ENCODE data around the gene DIP2C. TPM values are rescaled to one million over a fixed set of nuclear protein-coding genes. Genes with fewer than 3 reads are reported as not detected.

DIP2C gene, protein sequence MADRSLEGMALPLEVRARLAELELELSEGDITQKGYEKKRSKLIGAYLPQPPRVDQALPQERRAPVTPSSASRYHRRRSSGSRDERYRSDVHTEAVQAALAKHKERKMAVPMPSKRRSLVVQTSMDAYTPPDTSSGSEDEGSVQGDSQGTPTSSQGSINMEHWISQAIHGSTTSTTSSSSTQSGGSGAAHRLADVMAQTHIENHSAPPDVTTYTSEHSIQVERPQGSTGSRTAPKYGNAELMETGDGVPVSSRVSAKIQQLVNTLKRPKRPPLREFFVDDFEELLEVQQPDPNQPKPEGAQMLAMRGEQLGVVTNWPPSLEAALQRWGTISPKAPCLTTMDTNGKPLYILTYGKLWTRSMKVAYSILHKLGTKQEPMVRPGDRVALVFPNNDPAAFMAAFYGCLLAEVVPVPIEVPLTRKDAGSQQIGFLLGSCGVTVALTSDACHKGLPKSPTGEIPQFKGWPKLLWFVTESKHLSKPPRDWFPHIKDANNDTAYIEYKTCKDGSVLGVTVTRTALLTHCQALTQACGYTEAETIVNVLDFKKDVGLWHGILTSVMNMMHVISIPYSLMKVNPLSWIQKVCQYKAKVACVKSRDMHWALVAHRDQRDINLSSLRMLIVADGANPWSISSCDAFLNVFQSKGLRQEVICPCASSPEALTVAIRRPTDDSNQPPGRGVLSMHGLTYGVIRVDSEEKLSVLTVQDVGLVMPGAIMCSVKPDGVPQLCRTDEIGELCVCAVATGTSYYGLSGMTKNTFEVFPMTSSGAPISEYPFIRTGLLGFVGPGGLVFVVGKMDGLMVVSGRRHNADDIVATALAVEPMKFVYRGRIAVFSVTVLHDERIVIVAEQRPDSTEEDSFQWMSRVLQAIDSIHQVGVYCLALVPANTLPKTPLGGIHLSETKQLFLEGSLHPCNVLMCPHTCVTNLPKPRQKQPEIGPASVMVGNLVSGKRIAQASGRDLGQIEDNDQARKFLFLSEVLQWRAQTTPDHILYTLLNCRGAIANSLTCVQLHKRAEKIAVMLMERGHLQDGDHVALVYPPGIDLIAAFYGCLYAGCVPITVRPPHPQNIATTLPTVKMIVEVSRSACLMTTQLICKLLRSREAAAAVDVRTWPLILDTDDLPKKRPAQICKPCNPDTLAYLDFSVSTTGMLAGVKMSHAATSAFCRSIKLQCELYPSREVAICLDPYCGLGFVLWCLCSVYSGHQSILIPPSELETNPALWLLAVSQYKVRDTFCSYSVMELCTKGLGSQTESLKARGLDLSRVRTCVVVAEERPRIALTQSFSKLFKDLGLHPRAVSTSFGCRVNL (N-terminal part only)
- 10 to 100 TPM; 13.0 to 13.7 TPM for total RNA-seq
- polyA plus RNA-seq (2013, experiment 1 of 2), result 13.5 TPM
- polyA plus RNA-seq (2013, experiment 2 of 2), result 13.2 TPM
- long read RNA-seq, experiment 1, partial matches to known transcripts, result 3 of 8 reads
- long read RNA-seq, experiment 1, other reads (novel, unspliced or antisense), result 5 of 8 reads
- long read RNA-seq, experiment 2, full-length matches to known transcripts, result 5 of 16 reads
- long read RNA-seq, experiment 2, partial matches to known transcripts, result 4 of 16 reads
- long read RNA-seq, experiment 2, other reads (novel, unspliced or antisense), result 7 of 16 reads
- long read RNA-seq, experiment 3, full-length matches to known transcripts, result 5 of 23 reads
- long read RNA-seq, experiment 3, partial matches to known transcripts, result 8 of 23 reads
- long read RNA-seq, experiment 3, other reads (novel, unspliced or antisense), result 10 of 23 reads
- long read RNA-seq, experiment 4, result 0 reads

DNA sequence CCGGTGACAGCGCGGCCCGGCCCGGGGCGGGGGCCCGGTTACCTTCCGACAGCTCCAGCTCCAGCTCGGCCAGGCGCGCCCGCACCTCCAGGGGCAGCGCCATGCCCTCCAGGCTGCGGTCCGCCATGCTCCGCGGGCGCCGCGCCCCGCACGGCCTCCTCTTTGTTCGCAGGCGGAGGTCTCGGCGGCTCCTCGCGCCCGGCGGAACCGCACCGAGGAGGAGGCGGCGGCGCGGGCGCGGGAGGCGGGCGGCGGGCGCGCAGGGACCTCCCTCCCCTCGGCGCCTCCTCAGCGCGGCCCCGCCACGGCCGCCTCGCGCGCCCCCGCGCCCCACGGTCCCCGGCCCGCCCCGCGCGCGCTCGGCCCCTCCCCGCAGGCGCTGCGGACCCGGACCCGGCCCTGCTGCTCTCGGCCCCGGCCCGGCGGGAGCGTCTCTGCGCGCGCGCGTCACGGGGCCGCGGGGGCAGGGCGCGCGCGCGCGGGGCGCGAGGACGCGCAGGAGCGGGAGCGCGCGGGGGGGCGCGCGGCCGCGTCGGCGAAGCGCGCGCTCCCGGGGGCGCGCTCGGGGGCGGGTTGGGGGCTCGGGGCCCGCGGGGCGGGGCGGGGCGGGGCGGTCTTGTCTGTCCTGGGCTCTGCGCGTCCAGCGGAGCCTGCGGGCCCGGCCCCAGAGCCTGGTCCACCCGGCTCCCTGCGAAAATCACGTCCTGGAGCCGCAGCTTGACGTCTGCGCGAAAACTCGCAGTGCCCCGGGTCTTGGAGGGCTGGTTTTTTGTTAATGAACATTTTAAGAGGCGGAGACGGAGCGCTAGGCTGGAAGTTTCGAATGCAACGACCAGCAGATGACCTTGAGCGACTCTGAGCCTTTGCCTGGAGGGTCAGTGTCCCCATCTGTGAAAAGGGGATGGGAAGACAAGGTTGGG lies at the start of gene DIP2C:
Gene DIP2C, minus strand, starts transcription at position 217 of the 920 bp plus-strand sequence. Its CDS starts 90 bp downstream, at position 127.
- H3K27me3 Mint-ChIP-seq (ENCODE audit: insufficient read depth), result peaks cover 15% of the 10 kb centered on the region
- peak within 1 kb of the TSS; percentile 88 for H3K27ac Mint-ChIP-seq
- Histone ChIP-seq H3K36me3 (ENCODE audit: control insufficient read depth, insufficient read depth, low read length) (no peaks in the 10 kb centered on the region), H3K4me1 (ENCODE audit: control insufficient read depth, insufficient read depth, low read length) (peaks cover 13% of the 10 kb centered on the region), H3K27me3 (ENCODE audit: control insufficient read depth, insufficient read depth, low read length, poor library complexity, severe bottlenecking) (no peaks in the 10 kb centered on the region), H3K4me3 (ENCODE audit: low read length) (peak within 1 kb of the TSS; percentile 88), H3K9ac (ENCODE audit: extremely low read depth, low read length, poor library complexity, severe bottlenecking) (peak within 1 kb of the TSS; percentile 67), H3K27ac (ENCODE audit: low read depth, low read length) (peak within 1 kb of the TSS; percentile 84), H3K9me3 (ENCODE audit: control insufficient read depth, low read length) (no peaks in the 10 kb centered on the region)
- 2 to 28% methylated on average over 8 to 137 of the region's 137 CpGs for WGBS, 2 experiments (ENCODE audit: insufficient coverage in 1 of 2, insufficient read length in 1 of 2)
- peak within 1 kb of the TSS; percentile 66 for H3K4me3 Mint-ChIP-seq
- H3K9me3 Mint-ChIP-seq, result no peaks in the 10 kb centered on the region
- TF ChIP-seq, protein P1, sequence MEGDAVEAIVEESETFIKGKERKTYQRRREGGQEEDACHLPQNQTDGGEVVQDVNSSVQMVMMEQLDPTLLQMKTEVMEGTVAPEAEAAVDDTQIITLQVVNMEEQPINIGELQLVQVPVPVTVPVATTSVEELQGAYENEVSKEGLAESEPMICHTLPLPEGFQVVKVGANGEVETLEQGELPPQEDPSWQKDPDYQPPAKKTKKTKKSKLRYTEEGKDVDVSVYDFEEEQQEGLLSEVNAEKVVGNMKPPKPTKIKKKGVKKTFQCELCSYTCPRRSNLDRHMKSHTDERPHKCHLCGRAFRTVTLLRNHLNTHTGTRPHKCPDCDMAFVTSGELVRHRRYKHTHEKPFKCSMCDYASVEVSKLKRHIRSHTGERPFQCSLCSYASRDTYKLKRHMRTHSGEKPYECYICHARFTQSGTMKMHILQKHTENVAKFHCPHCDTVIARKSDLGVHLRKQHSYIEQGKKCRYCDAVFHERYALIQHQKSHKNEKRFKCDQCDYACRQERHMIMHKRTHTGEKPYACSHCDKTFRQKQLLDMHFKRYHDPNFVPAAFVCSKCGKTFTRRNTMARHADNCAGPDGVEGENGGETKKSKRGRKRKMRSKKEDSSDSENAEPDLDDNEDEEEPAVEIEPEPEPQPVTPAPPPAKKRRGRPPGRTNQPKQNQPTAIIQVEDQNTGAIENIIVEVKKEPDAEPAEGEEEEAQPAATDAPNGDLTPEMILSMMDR (conservative IDR thresholded peaks at IDR 0.05), result no peak
- DNase-seq, result peak; percentile 85
- H3K4me1 Mint-ChIP-seq, result peaks cover 31% of the 10 kb centered on the region
- H3K36me3 Mint-ChIP-seq (ENCODE audit: low read depth), result peaks cover 2% of the 10 kb centered on the region

DNA sequence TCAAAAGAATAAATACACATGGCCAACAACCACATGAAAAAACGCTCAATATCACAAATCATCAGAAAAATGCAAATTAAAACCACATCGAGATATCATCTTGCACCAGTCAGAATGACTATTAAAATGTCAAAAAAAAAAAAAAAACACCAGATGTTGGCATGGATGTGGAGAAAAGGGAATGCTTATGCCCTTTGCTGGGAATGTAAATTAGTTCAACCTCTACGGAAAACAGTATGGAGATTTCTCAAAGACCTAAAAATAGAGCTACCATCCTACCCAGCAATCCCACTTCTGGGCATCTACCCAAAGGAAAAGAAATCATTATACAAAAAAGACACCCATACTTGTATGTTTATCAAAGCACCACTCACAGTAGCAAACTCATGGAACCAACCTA lies 45.0 kb upstream of the DIP2C start:
- H3K27me3 Mint-ChIP-seq (ENCODE audit: insufficient read depth), result peaks cover 10% of the 10 kb centered on the region
- Histone ChIP-seq H3K36me3 (ENCODE audit: control insufficient read depth, insufficient read depth, low read length) (no peaks in the 10 kb centered on the region), H3K4me3 (ENCODE audit: low read length) (no peak overlapping the region), H3K9me3 (ENCODE audit: control insufficient read depth, low read length) (peaks cover 5% of the 10 kb centered on the region), H3K27me3 (ENCODE audit: control insufficient read depth, insufficient read depth, low read length, poor library complexity, severe bottlenecking) (no peaks in the 10 kb centered on the region), H3K4me1 (ENCODE audit: control insufficient read depth, insufficient read depth, low read length) (no peaks in the 10 kb centered on the region), H3K9ac (ENCODE audit: extremely low read depth, low read length, poor library complexity, severe bottlenecking) (no peak overlapping the region), H3K27ac (ENCODE audit: low read depth, low read length) (no peak overlapping the region)
- H3K4me1 Mint-ChIP-seq, result no peaks in the 10 kb centered on the region
- DNase-seq, result no peak
- peaks cover 23% of the 10 kb centered on the region for H3K9me3 Mint-ChIP-seq
- 82% methylated on average over 2 of the region's 3 CpGs; no CpG with 5 or more reads in 1 of the 2 experiments for WGBS, 2 experiments (ENCODE audit: insufficient coverage in 1 of 2, insufficient read length in 1 of 2)
- TF ChIP-seq, protein P1 (conservative IDR thresholded peaks at IDR 0.05), result no peak
- no peaks in the 10 kb centered on the region for H3K36me3 Mint-ChIP-seq (ENCODE audit: low read depth)
- no peak overlapping the region for H3K27ac Mint-ChIP-seq
- H3K4me3 Mint-ChIP-seq, result no peak overlapping the region
